Astrocyte (in vitro differentiated cells and primary cell): ENCODE data around the gene ENOSF1. TPM values are rescaled to one million over a fixed set of nuclear protein-coding genes. Genes with fewer than 3 reads are reported as not detected.

Source experiments
- DNase-seq: peaks from one replicate; pipeline ENCODE4 v3.0.0-alpha.2; 2010; ENCODE audit warnings: low read depth
- FAIRE-seq: peaks from 2 replicates; lab custom pipeline; 2011; peaks lifted over from hg19 to GRCh38; lab: Jason Lieb, UNC
- H2AFZ ChIP-seq: 2 replicates; pipeline ENCODE4 v1.6.0; 2012; ENCODE audit warnings: low read depth, low read length, inconsistent platforms
- H3K27ac ChIP-seq: 2 replicates; pipeline ENCODE4 v1.5.1; 2011; ENCODE audit warnings: low read depth, low read length, inconsistent platforms
- H3K27me3 ChIP-seq: 2 replicates; pipeline ENCODE4 v1.6.0; 2011; ENCODE audit warnings: low read length, inconsistent platforms; ENCODE audit not compliant: insufficient read depth
- H3K36me3 ChIP-seq: 2 replicates; pipeline ENCODE4 v1.5.1; 2011; ENCODE audit warnings: low read length, inconsistent platforms; ENCODE audit not compliant: insufficient read depth
- H3K4me1 ChIP-seq: 2 replicates; pipeline ENCODE4 v1.5.1; 2011; ENCODE audit warnings: low read length, inconsistent platforms; ENCODE audit not compliant: insufficient read depth
- H3K4me2 ChIP-seq: 2 replicates; pipeline ENCODE4 v1.6.0; 2012; ENCODE audit warnings: low read length, inconsistent platforms
- H3K4me3 ChIP-seq: 2 replicates; pipeline ENCODE4 v1.5.1; 2011; ENCODE audit warnings: low read depth, mild to moderate bottlenecking, low read length, inconsistent platforms; ENCODE audit not compliant: insufficient read depth
- H3K79me2 ChIP-seq: 2 replicates; pipeline ENCODE4 v1.6.0; 2012; ENCODE audit warnings: mild to moderate bottlenecking, low read length, inconsistent platforms; ENCODE audit not compliant: insufficient read depth
- H3K9ac ChIP-seq: 2 replicates; pipeline ENCODE4 v1.6.0; 2012; ENCODE audit warnings: mild to moderate bottlenecking, low read length, inconsistent platforms
- H3K9me3 ChIP-seq: 2 replicates; pipeline ENCODE4 v1.5.1; 2012; ENCODE audit warnings: low read depth, mild to moderate bottlenecking, low read length, inconsistent platforms; ENCODE audit not compliant: insufficient read depth
- H4K20me1 ChIP-seq: 2 replicates; pipeline ENCODE4 v1.6.0; 2012; ENCODE audit warnings: low read length, inconsistent platforms; ENCODE audit not compliant: insufficient read depth
- H3K27ac Mint-ChIP-seq: one replicate; pipeline ENCODE4 v1.8.0; 2021; ENCODE audit warnings: mild to moderate bottlenecking, mixed read lengths; ENCODE audit not compliant: unreplicated experiment
- H3K27me3 Mint-ChIP-seq: one replicate; pipeline ENCODE4 v1.8.0; 2021; ENCODE audit warnings: low read depth, mixed read lengths; ENCODE audit not compliant: unreplicated experiment
- H3K36me3 Mint-ChIP-seq: one replicate; pipeline ENCODE4 v1.8.0; 2021; ENCODE audit warnings: low read depth, mixed read lengths; ENCODE audit not compliant: unreplicated experiment
- H3K4me1 Mint-ChIP-seq: one replicate; pipeline ENCODE4 v1.8.0; 2021; ENCODE audit warnings: low read depth, mixed read lengths; ENCODE audit not compliant: unreplicated experiment
- H3K4me3 Mint-ChIP-seq: one replicate; pipeline ENCODE4 v1.8.0; 2021; ENCODE audit warnings: mild to moderate bottlenecking, moderate library complexity, mixed read lengths; ENCODE audit not compliant: unreplicated experiment
- H3K9me3 Mint-ChIP-seq: one replicate; pipeline ENCODE4 v1.8.0; 2021; ENCODE audit warnings: mild to moderate bottlenecking, mixed read lengths; ENCODE audit not compliant: unreplicated experiment
- CTCF ChIP-seq: IDR thresholded peaks from 2 replicates; pipeline ENCODE4 v1.5.1; 2011; ENCODE audit warnings: low read depth, mild to moderate bottlenecking, inconsistent platforms, low read length, moderate library complexity; ENCODE audit not compliant: insufficient read depth
- EZH2 ChIP-seq: IDR thresholded peaks from 2 replicates; pipeline ENCODE4 v1.6.1; 2012; ENCODE audit warnings: mild to moderate bottlenecking, low read length, inconsistent platforms; ENCODE audit not compliant: insufficient read depth
- total RNA-seq: library from RNA; stranded (reverse); gene quantifications from 2 replicates; pipeline ENCODE4 v1.2.1, GENCODE V29; 2021

The ENOSF1 gene
- total RNA-seq, 1 donor from 2014 or later = 14.4 TPM

- Mint-ChIP-seq H3K36me3 (peaks cover 3% of the 10 kb centered on the region), H3K4me3 (no peak overlapping the region), H3K27me3 (no peaks in the 10 kb centered on the region), H3K4me1 (peaks cover 3% of the 10 kb centered on the region), H3K9me3 (no peaks in the 10 kb centered on the region), H3K27ac (no peak overlapping the region)
- no peaks in the 10 kb centered on the region for H4K20me1 ChIP-seq
- DNase-seq (no peak), FAIRE-seq (no peak)
- no peak overlapping the region for H3K4me2 ChIP-seq
- no peak for TF ChIP-seq EZH2
- TF ChIP-seq CTCF = no peak
- no peaks in the 10 kb centered on the region for H3K27me3 ChIP-seq
- H3K9ac ChIP-seq = no peak overlapping the region
- no peak overlapping the region for H3K27ac ChIP-seq
- H2AFZ ChIP-seq = no peak overlapping the region
- H3K9me3 ChIP-seq = no peaks in the 10 kb centered on the region
- peaks cover 6% of the 10 kb centered on the region for H3K36me3 ChIP-seq
- H3K4me3 ChIP-seq = no peak overlapping the region
- H3K4me1 ChIP-seq = peaks cover 13% of the 10 kb centered on the region
- H3K79me2 ChIP-seq = no peaks in the 10 kb centered on the region
These were observed 15.4 kb downstream of the ENOSF1 start for GRCh38 chr18:697012-697411.

GRCh38 chr18:693466-694187, 18.8 kb downstream of the ENOSF1 start:
- Histone ChIP-seq H3K4me3 (no peak overlapping the region), H3K4me2 (no peak overlapping the region), H4K20me1 (no peaks in the 10 kb centered on the region), H3K4me1 (no peaks in the 10 kb centered on the region), H3K9me3 (no peaks in the 10 kb centered on the region), H3K27ac (no peak overlapping the region), H3K36me3 (peaks cover 11% of the 10 kb centered on the region), H3K79me2 (no peaks in the 10 kb centered on the region), H2AFZ (no peak overlapping the region), H3K9ac (no peak overlapping the region), H3K27me3 (no peaks in the 10 kb centered on the region)
- Mint-ChIP-seq H3K4me3 (peak overlapping the region; percentile 45), H3K27me3 (no peaks in the 10 kb centered on the region), H3K27ac (no peak overlapping the region), H3K9me3 (no peaks in the 10 kb centered on the region), H3K36me3 (peaks cover 5% of the 10 kb centered on the region), H3K4me1 (no peaks in the 10 kb centered on the region)
- FAIRE-seq (no peak), DNase-seq (no peak)
- TF ChIP-seq EZH2 (no peak), CTCF (no peak)

GRCh38 chr18:692824-693223, 19.6 kb downstream of the ENOSF1 start:
- Histone ChIP-seq H4K20me1 (no peaks in the 10 kb centered on the region), H2AFZ (no peak overlapping the region), H3K4me3 (no peak overlapping the region), H3K27me3 (no peaks in the 10 kb centered on the region), H3K79me2 (no peaks in the 10 kb centered on the region), H3K27ac (no peak overlapping the region), H3K4me1 (no peaks in the 10 kb centered on the region), H3K4me2 (no peak overlapping the region), H3K36me3 (peaks cover 11% of the 10 kb centered on the region), H3K9ac (no peak overlapping the region), H3K9me3 (no peaks in the 10 kb centered on the region)
- Mint-ChIP-seq H3K27me3 (no peaks in the 10 kb centered on the region), H3K4me1 (no peaks in the 10 kb centered on the region), H3K4me3 (no peak overlapping the region), H3K36me3 (peaks cover 5% of the 10 kb centered on the region), H3K27ac (peak overlapping the region; percentile 34), H3K9me3 (no peaks in the 10 kb centered on the region)
- FAIRE-seq (no peak), DNase-seq (no peak)
- no peak for TF ChIP-seq EZH2
- no peak for TF ChIP-seq CTCF
